Body of pancreas (tissue), 4 donors: ENCODE data around the gene MTG1.

ENCODE experiments used
- POLR2A ChIP-seq, 3 donors: fragments of 450-650 bp; IDR thresholded peaks; one replicate each; pipeline ENCODE4 v1.6.1; 2016; ENCODE audit warnings: antibody characterized with exemption in 3 of 3, mild to moderate bottlenecking in 2 of 3
- TF ChIP-seq, protein P1 (sequence below), 7 experiments: fragments of 450-650 bp in 4 of 7; fragments of 200-600 bp in 3 of 7; sonication (generic) in 3 of 7; IDR thresholded peaks; one replicate each; pipeline ENCODE4 v1.5.1; 2016 to 2019; ENCODE audit warnings: antibody characterized with exemption in 7 of 7

DNA sequence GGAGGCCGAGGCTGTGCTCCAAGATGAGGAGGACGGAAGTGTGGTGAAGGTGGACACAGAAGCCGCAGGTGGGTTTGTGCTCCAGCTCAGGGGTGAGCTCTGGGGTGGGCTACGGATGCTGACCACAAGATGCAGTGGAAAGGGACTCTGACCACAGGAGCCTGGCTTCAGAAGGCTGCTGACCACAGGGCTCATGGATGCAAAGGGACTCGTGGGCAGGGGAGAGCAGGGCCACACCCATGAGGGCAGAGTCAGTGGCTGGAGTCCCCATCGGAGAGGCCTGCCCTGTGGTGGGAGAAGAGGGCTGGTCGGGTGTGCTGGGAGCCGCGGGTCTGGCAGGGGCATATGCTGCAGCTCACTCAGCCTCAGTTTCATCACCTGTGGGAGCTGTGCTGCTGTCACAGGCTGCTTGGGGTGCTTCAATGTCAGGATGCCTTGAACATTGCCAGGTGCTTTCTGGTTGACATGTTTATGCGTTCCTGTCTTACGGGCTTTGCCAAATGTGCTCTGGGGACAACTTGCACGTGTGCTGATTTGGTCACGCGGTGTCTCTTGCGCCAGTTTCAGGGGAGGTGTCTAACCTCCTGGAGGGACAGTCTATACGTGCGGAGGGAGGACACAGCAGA lies 73.4 kb downstream of the MTG1 start:
- TF ChIP-seq, protein P1, sequence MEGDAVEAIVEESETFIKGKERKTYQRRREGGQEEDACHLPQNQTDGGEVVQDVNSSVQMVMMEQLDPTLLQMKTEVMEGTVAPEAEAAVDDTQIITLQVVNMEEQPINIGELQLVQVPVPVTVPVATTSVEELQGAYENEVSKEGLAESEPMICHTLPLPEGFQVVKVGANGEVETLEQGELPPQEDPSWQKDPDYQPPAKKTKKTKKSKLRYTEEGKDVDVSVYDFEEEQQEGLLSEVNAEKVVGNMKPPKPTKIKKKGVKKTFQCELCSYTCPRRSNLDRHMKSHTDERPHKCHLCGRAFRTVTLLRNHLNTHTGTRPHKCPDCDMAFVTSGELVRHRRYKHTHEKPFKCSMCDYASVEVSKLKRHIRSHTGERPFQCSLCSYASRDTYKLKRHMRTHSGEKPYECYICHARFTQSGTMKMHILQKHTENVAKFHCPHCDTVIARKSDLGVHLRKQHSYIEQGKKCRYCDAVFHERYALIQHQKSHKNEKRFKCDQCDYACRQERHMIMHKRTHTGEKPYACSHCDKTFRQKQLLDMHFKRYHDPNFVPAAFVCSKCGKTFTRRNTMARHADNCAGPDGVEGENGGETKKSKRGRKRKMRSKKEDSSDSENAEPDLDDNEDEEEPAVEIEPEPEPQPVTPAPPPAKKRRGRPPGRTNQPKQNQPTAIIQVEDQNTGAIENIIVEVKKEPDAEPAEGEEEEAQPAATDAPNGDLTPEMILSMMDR (IDR thresholded peaks at IDR 0.05), result no peak
- no peak for TF ChIP-seq POLR2A (IDR thresholded peaks at IDR 0.05)
